DMS53 (cell line): ENCODE data around the gene MAPK14.

Source experiments
- DNase-seq: peaks from one replicate; lab custom pipeline; 2025; lab: John Stamatoyannopoulos, UW

MAPK14 gene

DNA sequence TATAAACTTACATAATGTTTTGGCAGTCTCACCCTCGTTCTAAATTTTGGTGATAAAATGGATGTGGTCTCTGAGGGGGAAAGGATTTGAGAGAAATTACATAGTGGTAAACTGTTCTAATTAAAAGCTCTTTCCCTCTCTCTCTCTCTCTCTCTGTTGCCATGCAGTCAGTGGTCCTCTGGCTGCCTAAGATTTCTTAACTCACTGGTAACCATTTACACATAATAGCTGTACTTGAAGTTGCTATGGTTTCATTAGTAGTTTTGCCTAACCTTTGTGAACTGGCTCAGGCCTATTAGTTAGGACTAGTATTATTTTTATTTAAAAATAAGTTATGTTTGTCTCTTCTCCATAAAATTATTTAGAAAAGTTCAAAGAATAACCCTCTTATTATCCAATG, 42.0 kb downstream of the MAPK14 start:
- peak; percentile 2 for DNase-seq

DNA sequence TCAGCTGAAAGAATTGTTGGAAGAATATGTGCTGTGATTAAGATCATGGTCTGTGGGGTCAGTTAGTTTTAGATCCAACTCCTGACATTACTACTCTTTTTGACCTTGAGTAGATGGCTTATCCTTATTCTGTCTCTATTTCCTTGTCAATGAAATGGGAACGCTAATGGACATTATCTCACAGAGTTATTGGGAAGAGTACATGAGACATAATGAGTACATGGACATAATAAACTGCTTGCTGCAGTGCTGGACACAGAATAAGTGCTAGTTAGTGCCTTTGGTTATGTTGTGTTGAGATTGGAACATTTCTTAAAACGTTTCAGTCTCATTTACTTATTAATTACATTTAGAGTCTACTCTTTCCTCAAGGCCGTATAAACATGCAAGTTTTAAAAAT, 42.6 kb downstream of the MAPK14 start:
- no peak for DNase-seq

DNA sequence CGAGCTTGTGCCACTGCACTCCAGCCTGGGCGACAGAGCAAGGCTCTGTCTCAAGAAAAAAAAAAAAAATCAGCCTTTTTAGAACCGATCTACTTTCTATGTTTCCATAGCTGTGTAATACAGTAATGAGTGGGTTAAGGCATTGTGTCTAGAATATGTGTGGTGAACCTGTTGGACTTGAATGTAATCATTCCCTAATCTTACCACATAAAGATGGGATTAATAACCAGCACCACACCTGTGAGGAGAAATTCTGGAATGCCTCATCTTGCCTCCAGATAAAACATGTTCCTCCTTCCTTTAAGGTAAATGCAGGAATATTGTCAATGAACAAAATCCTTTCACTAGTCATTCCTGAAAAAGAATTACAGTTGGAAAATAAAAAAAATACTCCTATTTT, 43.7 kb downstream of the MAPK14 start:
- no peak for DNase-seq

DNA sequence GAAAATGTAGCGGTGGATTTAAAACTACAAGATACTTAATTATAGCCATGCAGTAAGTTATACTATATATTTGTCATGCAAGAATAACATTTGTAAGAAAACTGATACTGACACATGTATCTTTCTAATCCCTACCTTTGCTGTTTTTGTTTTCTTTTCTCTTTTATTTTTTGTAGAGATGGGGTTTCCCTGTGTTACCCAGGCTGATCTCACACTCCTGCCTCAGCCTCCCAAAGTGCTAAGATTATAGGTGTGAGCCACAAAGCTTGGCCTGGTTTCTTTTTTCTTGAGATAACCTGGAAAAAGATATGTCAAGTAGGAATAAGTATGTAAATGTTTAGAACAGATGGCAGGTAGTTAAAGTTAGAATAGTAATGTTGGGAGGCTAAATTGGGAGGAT, 44.1 kb downstream of the MAPK14 start:
- no peak for DNase-seq

DNA sequence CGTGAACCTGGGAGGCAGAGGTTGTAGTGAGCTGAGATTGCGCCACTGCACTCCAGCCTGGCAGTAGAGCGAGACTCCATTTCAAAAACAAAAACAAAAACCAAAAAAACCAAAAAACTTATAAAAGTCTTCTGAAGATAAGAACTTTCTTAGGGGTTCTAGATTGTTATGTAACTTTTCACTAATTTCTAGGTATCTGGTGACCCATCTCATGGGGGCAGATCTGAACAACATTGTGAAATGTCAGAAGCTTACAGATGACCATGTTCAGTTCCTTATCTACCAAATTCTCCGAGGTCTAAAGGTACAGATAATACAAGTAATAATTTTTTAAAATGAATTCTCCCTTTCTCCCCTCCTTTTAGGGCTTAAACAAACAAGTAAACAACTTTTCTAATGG, 45.1 kb downstream of the MAPK14 start:
- no peak for DNase-seq

DNA sequence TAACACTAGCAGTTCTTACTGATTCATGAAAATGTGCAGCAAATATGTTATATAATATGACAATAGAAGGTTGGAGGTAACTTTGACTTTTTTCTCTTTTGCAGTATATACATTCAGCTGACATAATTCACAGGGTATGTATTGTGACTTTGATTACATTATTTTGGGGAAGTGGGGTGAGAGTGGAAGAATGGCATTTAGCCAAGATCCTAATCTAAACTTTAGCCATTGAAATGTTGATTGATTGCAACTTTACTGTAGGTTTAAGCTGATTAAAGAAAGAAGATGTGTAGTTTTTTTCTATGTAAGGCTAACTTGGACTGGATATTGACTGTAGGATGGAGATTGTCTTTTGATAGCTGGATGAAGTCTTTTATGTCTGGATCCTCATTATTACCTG, 46.0 kb downstream of the MAPK14 start:
- no peak for DNase-seq

DNA sequence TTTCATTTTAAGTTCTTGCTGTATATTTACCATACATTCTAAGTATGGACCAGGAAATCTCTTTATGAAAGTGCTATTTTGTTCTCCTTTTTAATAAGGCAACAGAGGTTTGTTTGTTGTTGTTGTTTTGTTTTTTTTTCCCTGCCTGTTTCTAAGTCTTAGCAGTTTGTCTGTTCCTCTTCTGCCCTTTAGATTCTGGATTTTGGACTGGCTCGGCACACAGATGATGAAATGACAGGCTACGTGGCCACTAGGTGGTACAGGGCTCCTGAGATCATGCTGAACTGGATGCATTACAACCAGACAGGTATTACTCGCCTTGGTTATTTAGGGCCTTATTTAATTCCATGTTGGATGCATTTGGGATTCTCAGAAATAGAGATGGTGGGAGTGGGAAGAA, 48.0 kb downstream of the MAPK14 start:
- peak; percentile 18 for DNase-seq

DNA sequence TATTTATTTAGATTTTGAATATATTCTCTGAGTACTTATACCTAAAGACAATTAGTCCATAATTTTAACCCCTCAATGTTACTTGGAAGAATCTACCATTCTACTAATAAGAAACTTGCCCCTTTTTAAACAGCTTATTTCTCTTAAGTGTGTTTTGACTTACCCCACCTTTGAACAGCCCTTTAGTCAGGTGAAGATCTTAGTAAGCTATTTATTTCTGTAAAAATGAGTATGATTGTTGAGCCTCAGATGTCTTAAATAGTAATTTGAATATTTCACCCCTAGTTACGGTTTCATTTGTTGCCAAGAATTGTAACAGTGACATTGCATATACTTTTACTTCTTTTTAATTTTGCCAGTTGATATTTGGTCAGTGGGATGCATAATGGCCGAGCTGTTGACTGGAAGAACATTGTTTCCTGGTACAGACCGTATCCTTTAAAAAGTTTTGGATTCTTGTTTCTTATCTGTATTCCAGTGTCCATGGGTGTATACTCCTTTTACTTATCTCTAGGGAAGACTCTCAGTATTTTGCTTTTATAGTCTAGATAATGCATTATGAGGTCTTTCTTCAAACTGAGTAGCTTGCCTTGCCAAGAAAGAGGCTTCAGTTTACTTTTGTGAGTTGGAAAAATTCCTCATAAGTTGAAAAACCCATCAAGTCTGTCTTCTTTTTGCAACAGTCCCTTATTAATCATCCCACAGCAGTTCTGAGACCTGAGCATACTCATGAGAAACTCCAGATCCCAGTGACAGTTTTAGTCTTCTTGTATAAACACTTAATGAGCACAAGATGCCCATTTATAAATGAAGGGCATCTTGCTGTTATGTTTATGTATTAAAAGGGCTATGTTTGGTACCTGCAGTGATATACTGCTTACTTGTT, 48.8 kb downstream of the MAPK14 start:
- no peak for DNase-seq

DNA sequence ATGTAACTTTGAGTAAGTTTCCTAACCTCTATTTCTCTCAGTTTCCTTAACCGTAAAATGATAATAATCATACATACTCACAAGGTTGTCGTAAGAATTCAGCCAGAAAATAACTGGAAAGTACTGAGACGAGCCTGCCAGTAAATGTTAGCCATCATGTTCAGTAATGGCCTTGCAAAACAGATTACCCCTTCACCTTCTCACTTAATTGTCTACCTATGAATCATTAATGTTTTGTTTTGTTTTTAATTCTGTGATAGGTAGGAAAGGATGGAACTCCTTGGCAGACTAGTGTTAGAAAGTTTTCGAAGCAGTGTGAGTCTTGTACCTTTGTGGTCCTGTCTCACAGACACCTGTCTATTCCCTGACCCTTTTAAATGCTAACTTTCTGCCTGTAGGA, 50.6 kb downstream of the MAPK14 start:
- no peak for DNase-seq

DNA sequence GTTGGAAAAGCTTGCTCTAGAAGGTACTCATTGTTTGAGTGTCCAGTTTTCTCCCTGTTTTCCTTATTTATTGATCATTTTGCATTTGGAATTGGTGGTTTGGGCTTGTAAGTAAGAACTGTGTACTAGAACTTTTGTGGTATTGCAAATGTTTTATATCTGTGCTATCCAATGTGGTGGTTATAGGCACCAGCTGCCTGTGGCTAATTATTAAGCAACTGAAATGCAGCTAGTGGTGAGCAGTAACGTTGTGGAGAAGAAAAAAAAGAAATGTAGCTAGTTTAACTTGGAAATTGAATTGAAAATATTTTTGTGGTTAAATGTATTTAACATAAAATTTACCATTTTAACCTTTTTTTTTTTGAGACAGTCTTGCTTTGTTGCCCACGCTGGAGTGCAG, 52.0 kb downstream of the MAPK14 start:
- no peak for DNase-seq

DNA sequence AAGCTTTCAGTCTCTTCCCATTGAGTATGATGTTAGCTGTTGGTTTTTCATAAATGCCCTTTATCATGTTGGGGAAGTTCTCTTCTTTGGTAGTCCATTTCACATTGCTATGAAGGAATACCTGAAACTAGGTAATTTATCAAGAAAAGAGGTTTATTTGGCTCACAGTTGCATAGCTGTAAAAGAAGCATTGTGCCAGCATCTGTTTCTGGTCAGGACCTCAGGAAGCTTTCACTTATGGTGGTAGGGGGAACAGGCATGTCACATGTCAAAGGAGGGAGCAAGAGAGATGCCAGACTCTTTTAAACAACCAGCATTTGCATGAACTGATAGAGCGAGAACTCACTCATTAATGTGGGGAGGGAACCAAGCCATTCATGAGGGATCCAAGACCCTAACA, 54.7 kb downstream of the MAPK14 start:
- no peak for DNase-seq

DNA sequence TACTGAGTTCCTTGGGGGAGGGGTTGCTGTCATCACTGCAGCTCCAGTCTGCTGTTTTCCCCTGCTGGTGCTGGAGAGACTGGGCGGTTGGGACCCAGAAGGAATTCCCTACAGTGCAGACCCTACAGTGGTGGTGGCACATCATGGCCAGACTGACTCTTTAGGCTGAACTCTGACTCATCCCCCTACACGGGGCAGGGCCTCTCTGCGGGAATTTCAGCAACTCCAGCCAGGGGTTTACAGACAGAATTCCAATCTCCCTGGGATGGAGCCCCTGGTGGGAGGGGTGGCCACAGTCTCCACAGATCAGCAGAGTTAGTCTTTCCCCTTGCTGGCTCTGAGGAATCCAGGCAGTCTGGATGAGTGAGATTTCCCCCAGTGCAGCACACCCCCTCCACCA, 55.8 kb downstream of the MAPK14 start:
- no peak for DNase-seq

DNA sequence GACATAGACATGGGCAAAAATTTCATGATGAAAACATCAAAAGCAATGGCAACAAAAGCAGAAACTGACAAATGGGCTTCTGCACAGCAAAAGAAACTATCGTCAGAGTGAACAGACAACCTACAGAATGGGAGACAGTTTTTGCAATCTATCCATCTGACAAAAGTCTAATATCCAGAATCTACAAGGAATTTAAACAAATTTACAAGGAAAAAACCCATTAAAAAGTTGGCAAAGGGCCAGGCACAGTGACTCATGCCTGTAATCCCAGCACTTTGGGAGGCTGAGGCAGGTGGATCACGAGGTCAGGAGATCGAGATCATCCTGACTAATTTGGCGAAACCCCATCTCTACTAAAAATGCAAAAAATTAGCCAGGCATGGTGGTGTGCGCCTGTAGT, 60.6 kb downstream of the MAPK14 start:
- peak; percentile 35 for DNase-seq

DNA sequence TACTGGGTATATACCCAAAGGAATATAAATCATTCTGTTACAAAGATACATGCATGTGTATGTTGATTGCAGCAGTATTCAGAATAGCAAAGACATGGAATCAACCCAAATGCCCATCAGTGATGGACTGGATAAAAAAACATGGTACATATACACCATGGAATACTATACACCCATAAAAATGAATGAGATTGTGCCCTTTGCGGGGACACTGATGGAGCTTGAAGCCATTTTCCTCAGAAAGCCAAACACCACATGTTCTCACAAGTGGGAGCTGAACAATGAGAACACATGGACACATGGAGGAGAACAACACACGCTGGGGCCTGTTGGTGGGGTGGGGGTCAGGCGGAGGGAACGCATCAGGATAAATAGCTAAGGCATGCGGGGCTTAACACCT, 61.4 kb downstream of the MAPK14 start:
- no peak for DNase-seq

DNA sequence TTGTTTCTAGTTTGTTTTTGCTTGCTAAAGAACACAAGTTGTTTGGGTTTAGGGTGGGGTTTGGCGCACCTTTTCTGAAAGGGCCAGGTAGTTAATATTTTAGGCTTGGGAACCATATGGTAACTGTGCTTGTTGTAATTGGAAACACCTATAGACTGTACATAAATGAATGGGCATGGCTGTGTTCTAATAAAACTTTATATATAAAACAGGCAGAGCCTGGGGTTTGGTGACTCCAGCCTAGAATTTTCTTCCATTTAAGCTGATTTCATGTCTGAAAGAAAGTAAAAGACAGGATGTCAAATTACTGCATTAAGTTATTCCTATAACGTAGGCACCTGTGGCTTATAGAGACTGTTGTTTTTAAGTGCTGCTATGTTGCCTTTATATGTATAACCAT, 66.6 kb downstream of the MAPK14 start:
- DNase-seq: no peak

DNA sequence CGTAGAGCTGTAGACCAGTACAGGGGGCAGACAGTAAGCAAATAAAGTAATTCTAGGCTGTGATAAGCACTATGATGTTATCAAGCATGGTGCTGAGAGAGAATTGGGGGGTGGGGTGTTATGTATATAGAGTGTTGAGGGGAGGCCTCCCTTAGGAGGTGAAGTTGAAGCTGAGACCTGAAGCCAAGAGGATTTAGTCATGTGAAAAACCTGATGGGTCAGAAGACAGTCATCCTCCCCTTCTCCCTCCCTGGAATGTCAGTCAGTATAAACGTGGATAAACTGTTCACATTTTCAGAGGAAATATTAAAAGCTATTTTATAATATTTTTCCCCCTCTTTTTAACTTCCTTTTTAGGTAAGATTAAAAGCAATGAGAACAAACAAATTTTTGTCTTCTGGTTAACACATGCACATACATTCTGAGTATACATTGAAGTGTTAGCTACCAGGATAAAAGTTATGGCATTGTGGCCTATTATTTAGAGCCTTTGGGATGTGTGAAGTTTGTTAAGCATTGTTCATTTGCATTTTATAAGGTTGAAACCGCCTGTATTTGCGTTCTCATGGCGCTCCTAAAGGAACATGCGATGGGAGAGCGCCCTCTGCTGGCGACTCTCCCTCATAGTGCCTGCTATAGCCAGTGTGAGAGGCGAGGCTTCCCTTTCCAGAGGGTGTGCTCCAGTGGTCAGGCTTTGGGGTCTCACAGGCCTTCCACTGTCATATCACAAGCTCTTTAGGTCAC, 67.3 kb downstream of the MAPK14 start:
- DNase-seq: peak; percentile 82

DNA sequence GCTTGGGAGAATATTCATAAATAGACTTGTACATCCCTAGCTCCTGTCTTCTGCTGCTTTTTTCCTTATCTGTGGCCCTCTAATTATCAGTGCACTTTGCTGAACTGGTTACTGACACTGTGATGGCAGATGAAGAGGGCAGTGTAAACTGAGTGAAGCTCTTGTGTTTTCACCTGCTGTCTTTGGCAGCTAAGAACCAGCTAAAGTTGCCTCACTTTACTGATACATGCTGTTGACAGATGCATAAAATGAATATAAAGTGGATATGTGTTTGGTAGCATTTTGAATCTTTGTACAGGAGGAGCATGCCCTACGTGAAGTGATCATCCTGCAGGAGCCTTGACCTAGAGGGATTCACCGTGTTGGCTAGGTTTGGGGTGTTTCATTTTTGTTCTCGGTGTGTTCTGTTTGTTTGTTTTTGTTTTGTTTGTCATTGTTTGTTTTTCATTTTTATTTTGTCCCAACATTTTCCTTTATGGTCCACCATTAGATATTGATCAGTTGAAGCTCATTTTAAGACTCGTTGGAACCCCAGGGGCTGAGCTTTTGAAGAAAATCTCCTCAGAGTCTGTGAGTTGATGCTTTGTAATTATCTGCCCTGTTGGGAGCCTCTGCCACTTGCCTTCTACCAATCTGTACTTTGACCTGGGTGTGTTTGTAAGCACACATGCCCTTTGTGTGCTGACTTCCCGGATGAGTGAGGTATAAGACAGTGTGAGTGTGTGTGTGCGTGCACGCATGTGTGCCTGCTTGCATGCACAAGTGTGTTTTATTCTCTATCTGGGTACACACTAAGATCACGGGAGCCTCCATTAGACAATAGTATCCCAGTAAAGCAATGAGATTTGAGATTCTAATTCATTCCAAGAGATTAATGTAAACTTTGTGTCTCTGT, 68.1 kb downstream of the MAPK14 start:
- peak; percentile 88 for DNase-seq

DNA sequence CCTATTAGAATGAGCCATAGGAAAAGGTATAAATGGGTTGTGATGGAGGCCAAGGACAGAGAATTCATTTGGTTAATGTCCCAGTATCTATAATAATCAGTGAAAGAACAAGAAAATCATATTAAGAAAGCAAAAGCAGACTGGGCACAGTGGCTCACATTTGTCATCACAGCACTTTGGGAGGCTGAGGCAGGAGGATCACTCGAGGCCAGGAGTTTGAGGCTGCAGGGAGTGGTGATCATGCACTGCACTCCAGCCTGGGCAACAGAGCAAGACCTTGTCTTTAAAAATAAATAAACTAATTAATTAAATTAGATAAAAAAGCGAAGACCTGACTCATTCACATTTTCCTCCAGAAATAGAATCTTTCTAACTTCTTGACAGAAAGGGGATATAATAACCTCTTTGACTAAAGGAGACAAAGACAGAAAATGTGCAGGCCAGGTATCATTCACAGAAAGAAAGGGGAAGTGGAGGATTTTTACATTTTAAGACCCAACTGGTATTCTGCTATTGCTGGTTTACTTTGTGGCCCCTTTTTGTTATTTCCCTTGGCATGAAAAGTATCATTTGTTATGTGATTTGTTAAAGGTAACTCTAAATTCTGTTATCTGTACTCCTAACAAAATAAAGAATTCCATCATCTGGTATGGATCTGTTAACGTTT, 70.8 kb downstream of the MAPK14 start:
- DNase-seq: no peak

DNA sequence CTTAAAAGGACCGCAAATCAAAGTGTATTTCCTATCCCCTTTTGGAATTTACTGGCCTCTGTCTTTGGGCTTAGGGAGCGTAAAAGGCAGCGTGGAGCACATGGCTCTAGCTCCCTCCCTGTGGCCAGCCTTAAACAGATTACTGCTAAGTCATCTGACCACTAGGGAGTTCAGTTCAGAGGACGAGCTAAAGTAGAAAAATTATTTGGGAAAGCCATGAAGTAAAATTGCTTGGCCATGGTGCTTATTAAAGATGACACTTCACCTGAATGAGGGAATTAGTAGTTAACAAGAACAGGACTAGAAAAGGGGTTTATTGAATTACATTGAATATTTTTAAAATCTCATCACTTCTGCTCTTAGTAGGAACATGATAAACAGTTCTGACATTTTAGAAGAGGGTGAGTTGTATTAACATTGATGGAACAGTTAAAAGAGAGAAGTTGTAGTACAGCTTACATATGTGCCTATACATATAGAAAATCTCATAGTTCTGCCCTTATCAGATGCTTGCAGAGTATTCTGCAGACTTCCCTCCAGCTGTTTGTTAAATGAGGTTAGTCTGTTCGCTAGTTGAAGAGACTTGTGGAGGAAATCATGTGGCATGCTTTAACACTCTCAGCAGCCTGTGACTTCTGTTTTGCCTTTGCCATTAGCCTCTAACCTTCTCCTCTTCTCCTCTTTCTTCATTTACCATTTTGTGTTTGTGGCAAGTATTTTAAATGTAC, 71.5 kb downstream of the MAPK14 start:
- no peak for DNase-seq

DNA sequence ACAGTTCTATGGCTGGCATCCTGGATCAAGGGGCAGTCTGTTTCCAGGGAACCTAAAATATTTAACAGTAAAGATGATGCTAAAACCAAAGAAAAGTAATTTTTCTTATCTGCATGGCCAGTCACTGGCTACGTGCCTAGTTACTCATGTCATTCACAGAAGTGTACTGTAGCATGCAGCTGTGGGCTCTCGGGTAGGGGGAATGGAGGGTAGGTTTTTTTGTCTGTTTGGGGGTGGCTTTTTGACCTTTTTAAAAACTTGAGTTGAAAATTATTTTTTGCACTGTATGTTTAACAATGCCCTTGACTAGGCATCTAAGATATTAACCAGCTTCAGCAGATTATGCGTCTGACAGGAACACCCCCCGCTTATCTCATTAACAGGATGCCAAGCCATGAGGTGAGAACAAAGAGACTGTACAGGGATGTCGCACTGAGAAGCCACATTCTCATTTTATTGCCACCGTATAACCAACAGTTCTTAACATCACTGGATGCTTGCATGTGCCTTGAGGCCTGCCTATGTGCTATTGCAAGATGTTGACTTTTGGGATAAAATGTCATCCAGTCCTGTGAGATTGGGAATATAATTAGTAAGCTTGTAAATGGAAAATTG, 72.4 kb downstream of the MAPK14 start:
- DNase-seq: no peak

DNA sequence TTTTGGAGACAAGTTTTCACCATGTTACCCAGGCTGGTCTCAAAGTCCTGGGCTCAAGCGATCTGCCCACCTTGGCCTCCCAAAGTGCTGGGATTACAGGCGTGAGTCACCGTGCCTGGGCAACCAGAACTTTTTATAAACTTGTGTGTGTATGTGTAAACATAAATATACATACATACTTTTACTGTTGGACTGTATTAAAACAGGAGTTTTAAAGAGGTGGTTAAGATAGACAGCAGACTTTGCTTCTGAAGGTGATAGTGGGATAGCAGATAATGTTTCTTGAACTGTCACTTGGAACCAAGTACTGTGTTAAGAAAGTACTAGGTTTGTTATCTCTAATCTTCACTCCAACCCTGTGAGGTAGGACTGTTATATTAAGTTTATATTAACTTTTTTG, 74.1 kb downstream of the MAPK14 start:
- DNase-seq: no peak
